Measurements from ENCODE around the gene TSHR. TPM values are rescaled to one million over a fixed set of nuclear protein-coding genes. Genes with fewer than 3 reads are reported as not detected.

The TSHR gene
- total and polyA plus RNA-seq, 2 of the 13 experiments (the other 11 are each of a cell fraction or from before 2014, with no cell fraction given): not detected

DNA sequence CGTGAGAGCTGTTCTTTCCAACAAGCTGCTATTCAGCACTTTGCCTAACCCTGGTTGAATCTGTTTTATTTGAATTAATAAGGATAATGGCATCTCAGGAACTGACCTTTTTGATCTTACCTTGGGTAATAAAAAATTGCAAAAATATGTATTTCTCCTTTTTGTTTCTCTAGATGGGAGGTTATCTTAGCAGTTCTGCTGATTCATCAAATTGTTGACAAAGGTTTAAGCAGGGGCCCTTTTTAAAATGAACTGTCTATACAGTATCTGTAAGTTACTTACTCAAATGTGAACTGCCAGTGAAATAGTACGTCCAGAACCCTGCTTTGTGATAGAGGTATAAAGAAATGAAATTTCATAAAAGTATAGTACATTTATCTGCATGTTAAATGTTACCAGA lies 681 bp downstream of the TSHR start (continued):
- no peak for TF ChIP-seq ZNF543 (CRISPR knock-in tag; IDR thresholded peaks at IDR 0.05)

DNA sequence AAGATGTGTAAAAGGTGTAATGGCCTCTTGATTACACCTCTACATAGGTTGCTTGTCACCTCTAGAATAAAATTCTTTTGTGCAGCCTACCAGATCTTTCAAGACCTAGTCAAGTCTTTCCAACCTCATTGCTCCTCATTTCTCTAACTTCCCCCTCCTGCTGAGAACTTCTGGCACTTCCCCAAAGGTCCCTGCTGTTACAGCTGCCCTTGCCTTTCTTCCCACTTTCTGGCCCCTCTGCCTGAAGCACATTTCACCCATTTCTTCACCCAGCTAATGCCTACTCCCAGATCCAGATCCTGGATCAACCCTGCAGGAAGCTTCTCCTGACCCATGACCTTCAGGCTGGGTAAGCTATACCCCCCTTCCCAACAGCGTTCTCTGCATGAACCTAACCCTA lies 1.5 kb downstream of the TSHR start:
- Histone ChIP-seq H3K79me2 (ENCODE audit: insufficient read depth, low read length) (no peaks in the 10 kb centered on the region), H3K9ac (ENCODE audit: insufficient read depth, low read depth, low read length) (no peak overlapping the region), H3K27me3 (ENCODE audit: control insufficient read depth in 1 of 2, insufficient read depth in 2 of 2, low read length in 2 of 2) (peaks cover 4 to 22% of the 10 kb centered on the region in 2 experiments; a peak in 2 of 5 replicates), H4K20me1 (ENCODE audit: insufficient read depth, low read length) (no peaks in the 10 kb centered on the region), H2AFZ (ENCODE audit: low read length) (no peak overlapping the region), H3K27ac (ENCODE audit: extremely low read length, insufficient read depth, low read length) (no peak overlapping the region), H3K4me2 (ENCODE audit: low read depth, low read length) (no peak overlapping the region), H3K4me1 (ENCODE audit: insufficient read depth, low read length) (peaks cover 10% of the 10 kb centered on the region), H3K9me3 (ENCODE audit: low read length) (no peaks in the 10 kb centered on the region), H3K4me3 (replicated peaks in 1 of 3; ENCODE audit: insufficient read depth in 1 of 3, low read depth in 2 of 3, low read length in 3 of 3) (no peak overlapping the region), H3K36me3 (replicated peaks in 1 of 2; ENCODE audit: control insufficient read depth in 1 of 2, insufficient read depth in 2 of 2, low read length in 2 of 2) (no peaks in the 10 kb centered on the region)
- ChIA-PET CTCF (ENCODE audit: low intra/inter-chr PET ratio, low total read pairs) (interaction anchor here (3.2 kb wide), 1 partner anchor 30 kb away, joined by 30 read pairs; no protein-coding TSS in a partner anchor), POLR2A (no interaction called here)
- no TSS peak for BruUV-seq (replicated peaks)
- FAIRE-seq: no peak
- WGBS (ENCODE audit: low lambda C conversion rate): 0% methylated on average over 1 of the region's 1 CpG
- in situ Hi-C loops (cut with HindIII; ENCODE audit: extremely low pct_ligation_motif_present, low pct_unique_long_range_greater_than_20kb): no loop called here
- DNase-seq (ENCODE audit: low spot score): no peak
- no peak for ATAC-seq
- intact Hi-C loops (cut with micrococcal nuclease; ENCODE audit: unreplicated experiment): no loop called here
- TF ChIP-seq ISL2 (CRISPR knock-in tag; IDR thresholded peaks at IDR 0.05) (no peak), BRCA1 (CRISPR knock-in tag; IDR thresholded peaks at IDR 0.05) (no peak), NR2F1 (CRISPR knock-in tag; IDR thresholded peaks at IDR 0.05) (no peak), RAD21 (CRISPR knock-in tag; IDR thresholded peaks at IDR 0.05) (no peak), SNAPC4 (CRISPR knock-in tag; IDR thresholded peaks at IDR 0.05) (no peak), NPAS2 (CRISPR knock-in tag; IDR thresholded peaks at IDR 0.05; ENCODE audit: borderline replicate concordance) (no peak), GZF1 (CRISPR knock-in tag; IDR thresholded peaks at IDR 0.05) (no peak), ZNF790 (CRISPR knock-in tag; IDR thresholded peaks at IDR 0.05; ENCODE audit: borderline replicate concordance) (no peak), ZGPAT (CRISPR knock-in tag; IDR thresholded peaks at IDR 0.05) (no peak), SMAD1 (CRISPR knock-in tag; IDR thresholded peaks at IDR 0.05; ENCODE audit: borderline replicate concordance, low read depth) (no peak), ZNF678 (CRISPR knock-in tag; IDR thresholded peaks at IDR 0.05) (no peak), JUN (CRISPR knock-in tag; IDR thresholded peaks at IDR 0.05) (no peak), HOXA9 (CRISPR knock-in tag; IDR thresholded peaks at IDR 0.05; ENCODE audit: borderline replicate concordance) (no peak), ZNF547 (CRISPR knock-in tag; IDR thresholded peaks at IDR 0.05) (no peak), SMC3 (IDR thresholded peaks at IDR 0.05; ENCODE audit: low read length) (no peak)
- TF ChIP-seq, protein P1, sequence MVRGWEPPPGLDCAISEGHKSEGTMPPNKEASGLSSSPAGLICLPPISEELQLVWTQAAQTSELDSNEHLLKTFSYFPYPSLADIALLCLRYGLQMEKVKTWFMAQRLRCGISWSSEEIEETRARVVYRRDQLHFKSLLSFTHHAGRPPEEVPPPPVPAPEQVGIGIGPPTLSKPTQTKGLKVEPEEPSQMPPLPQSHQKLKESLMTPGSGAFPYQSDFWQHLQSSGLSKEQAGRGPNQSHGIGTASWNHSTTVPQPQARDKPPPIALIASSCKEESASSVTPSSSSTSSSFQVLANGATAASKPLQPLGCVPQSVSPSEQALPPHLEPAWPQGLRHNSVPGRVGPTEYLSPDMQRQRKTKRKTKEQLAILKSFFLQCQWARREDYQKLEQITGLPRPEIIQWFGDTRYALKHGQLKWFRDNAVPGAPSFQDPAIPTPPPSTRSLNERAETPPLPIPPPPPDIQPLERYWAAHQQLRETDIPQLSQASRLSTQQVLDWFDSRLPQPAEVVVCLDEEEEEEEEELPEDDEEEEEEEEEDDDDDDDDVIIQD (CRISPR knock-in tag; IDR thresholded peaks at IDR 0.05; ENCODE audit: low read depth): no peak

Data from HepG2 (cell line).